Body of pancreas (tissue), 4 donors: ENCODE results near the gene LGALS4. TPM values are rescaled to one million over a fixed set of nuclear protein-coding genes. Genes with fewer than 3 reads are reported as not detected.
A peak's percentile ranks its signal among the peaks of the same experiment; 100 is the strongest.

ENCODE experiments used
- ATAC-seq: fragments of 150-250 bp; one replicate; pipeline ENCODE4 v1.9.1; 2016
- DNase-seq, 4 donors: peaks; one replicate each; pipeline ENCODE4 v3.0.0-alpha.2; 2019
- H3K27ac ChIP-seq, 4 donors: fragments of 200-600 bp; sonication (generic); 1 replicate in 3 of 4; 2 replicates in 1 of 4; pipeline versions ENCODE4 v1.5.1 to v1.6.1; 2016 to 2019; ENCODE audit warnings: mild to moderate bottlenecking in 1 of 4, mixed read lengths in 1 of 4, moderate library complexity in 1 of 4
- H3K27me3 ChIP-seq, 2 donors: fragments of 200-600 bp; sonication (generic); one replicate each; pipeline ENCODE4 v1.6.0; 2016; ENCODE audit warnings: mild to moderate bottlenecking in 1 of 2
- H3K36me3 ChIP-seq, 2 donors: fragments of 200-600 bp; sonication (generic); replicated peaks in 1 of 2; 2 replicates each; pipeline ENCODE4 v1.5.1; 2016; ENCODE audit warnings: low read depth in 2 of 2; ENCODE audit not compliant: insufficient read depth in 1 of 2
- H3K4me1 ChIP-seq: fragments of 200-600 bp; sonication (generic); one replicate; pipeline ENCODE4 v1.6.0; 2016
- H3K4me3 ChIP-seq, 2 donors: fragments of 200-600 bp; sonication (generic); 1 replicate in 1 of 2; 2 replicates in 1 of 2; pipeline ENCODE4 v1.5.1; 2016 to 2019
- H3K9me3 ChIP-seq, 3 donors: fragments of 200-600 bp; sonication (generic); 1 replicate in 2 of 3; 2 replicates in 1 of 3; pipeline ENCODE4 v1.5.1; 2016
- CTCF ChIP-seq, 7 experiments: fragments of 450-650 bp in 4 of 7; fragments of 200-600 bp in 3 of 7; sonication (generic) in 3 of 7; IDR thresholded peaks; one replicate each; pipeline ENCODE4 v1.5.1; 2016 to 2019; ENCODE audit warnings: antibody characterized with exemption in 7 of 7
- POLR2A ChIP-seq, 3 donors: fragments of 450-650 bp; IDR thresholded peaks; one replicate each; pipeline ENCODE4 v1.6.1; 2016; ENCODE audit warnings: antibody characterized with exemption in 3 of 3, mild to moderate bottlenecking in 2 of 3
- WGBS, 2 donors: methylation state at CpG; one replicate each; pipeline ENCODE4 v1.1.5; 2017; 5-methylcytosine and 5-hydroxymethylcytosine counted together
- intact Hi-C: fragments of 100-400 bp; cut with DNase I; formaldehyde crosslinking; loops from one replicate; pipeline ENCODE4 v1.15.1; 2023
- total RNA-seq, 2 donors: library from RNA; depleted of rRNA; stranded (reverse); fragments of >200 nt; gene quantifications; one replicate each; pipeline ENCODE4 v1.1.0, GENCODE V29; 2016

The LGALS4 gene
- total RNA-seq, 2 donors from 2014 or later: 54.1 to 153 TPM

GRCh38 chr19:38850436-38850975, 37.8 kb upstream of the LGALS4 start:
- Histone ChIP-seq H3K4me1 (peaks cover 46% of the 10 kb centered on the region), H3K27me3 (no peaks in the 10 kb centered on the region), H3K27ac (peak overlapping the region; percentile 95 to 100 (median 98)), H3K4me3 (peak overlapping the region in 1 of 2 donors; percentile 18), H3K9me3 (no peaks in the 10 kb centered on the region), H3K36me3 (peaks cover 10 to 15% of the 10 kb centered on the region in 2 donors)
- intact Hi-C loops: no loop called here
- ATAC-seq (peak; percentile 82), DNase-seq (peak in 1 of 4 donors; percentile 100)
- WGBS, 2 donors: 0% methylated on average over 8 to 26 of the region's 26 CpGs
- TF ChIP-seq CTCF (IDR thresholded peaks at IDR 0.05) (peak in 5 of 7 experiments; percentile 6 to 51 (median 46)), POLR2A (IDR thresholded peaks at IDR 0.05) (peak; percentile 11 to 88 (median 80))

DNA sequence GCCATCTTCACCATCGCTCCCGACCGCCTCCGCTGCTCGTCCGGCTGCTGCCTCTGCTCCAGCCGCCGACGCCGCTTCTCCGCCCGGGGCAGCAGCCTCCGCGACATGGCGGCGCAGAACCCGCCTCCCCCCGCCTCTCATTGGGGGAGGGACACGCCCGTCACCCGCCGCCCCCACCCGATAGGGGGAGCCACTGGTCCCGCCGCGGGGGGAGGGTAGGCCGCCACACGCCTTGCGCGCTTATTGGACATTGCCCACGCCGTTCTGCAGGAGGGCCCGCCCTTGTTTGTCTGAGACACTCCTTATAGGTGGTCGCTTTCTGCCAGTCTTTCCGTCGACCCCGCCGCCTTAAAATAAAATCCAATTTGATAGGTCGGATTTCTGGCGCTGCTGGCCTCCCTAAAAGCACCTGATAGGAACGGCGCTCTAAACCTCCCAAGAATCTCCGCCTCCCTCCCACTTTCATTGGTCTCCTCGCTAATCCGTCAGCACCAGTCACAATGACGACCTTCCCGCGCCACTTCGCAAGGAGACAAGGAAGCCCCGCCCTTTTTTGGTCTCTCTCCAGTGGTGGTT, 37.2 kb upstream of the LGALS4 start, which contains the start of gene HNRNPL:
TSS of gene HNRNPL (minus strand) at position 127 of the 576 bp plus-strand sequence. CDS start at position 107, 20 bp downstream.
- H3K27me3 ChIP-seq: no peaks in the 10 kb centered on the region
- WGBS, 2 donors: 0 to 1% methylated on average over 18 to 41 of the region's 50 CpGs
- H3K4me3 ChIP-seq: peak within 1 kb of the TSS; percentile 17 to 34
- intact Hi-C loops: no loop called here
- peak in 6 of 7 experiments; percentile 16 to 73 (median 40) for TF ChIP-seq CTCF (IDR thresholded peaks at IDR 0.05)
- TF ChIP-seq POLR2A (IDR thresholded peaks at IDR 0.05): peak; percentile 87 to 95 (median 93)
- H3K27ac ChIP-seq: peak within 1 kb of the TSS; percentile 100
- H3K36me3 ChIP-seq: peaks cover 10 to 20% of the 10 kb centered on the region in 2 donors
- no peaks in the 10 kb centered on the region for H3K9me3 ChIP-seq
- ATAC-seq (peak; percentile 74), DNase-seq (peak in 3 of 4 donors; percentile 100)
- H3K4me1 ChIP-seq: peaks cover 46% of the 10 kb centered on the region

- Histone ChIP-seq H3K27me3 (no peaks in the 10 kb centered on the region), H3K4me3 (peak overlapping the region; percentile 17 to 34), H3K27ac (peak overlapping the region; percentile 99 to 100 (median 100)), H3K4me1 (peaks cover 51% of the 10 kb centered on the region), H3K9me3 (no peaks in the 10 kb centered on the region), H3K36me3 (peaks cover 10 to 25% of the 10 kb centered on the region in 2 donors)
- ATAC-seq (peak; percentile 52), DNase-seq (peak; percentile 97 to 98 (median 97))
- TF ChIP-seq POLR2A (IDR thresholded peaks at IDR 0.05) (no peak), CTCF (IDR thresholded peaks at IDR 0.05) (peak in 2 of 7 experiments; percentile 14 to 16)
- WGBS, 2 donors: 1% methylated on average over 50 of the region's 76 CpGs; no CpG with 5 or more reads in 1 of the 2 donors
- intact Hi-C loops: no loop called here
Observed at GRCh38 chr19:38849147-38849859, 36.6 kb upstream of the LGALS4 start.

DNA sequence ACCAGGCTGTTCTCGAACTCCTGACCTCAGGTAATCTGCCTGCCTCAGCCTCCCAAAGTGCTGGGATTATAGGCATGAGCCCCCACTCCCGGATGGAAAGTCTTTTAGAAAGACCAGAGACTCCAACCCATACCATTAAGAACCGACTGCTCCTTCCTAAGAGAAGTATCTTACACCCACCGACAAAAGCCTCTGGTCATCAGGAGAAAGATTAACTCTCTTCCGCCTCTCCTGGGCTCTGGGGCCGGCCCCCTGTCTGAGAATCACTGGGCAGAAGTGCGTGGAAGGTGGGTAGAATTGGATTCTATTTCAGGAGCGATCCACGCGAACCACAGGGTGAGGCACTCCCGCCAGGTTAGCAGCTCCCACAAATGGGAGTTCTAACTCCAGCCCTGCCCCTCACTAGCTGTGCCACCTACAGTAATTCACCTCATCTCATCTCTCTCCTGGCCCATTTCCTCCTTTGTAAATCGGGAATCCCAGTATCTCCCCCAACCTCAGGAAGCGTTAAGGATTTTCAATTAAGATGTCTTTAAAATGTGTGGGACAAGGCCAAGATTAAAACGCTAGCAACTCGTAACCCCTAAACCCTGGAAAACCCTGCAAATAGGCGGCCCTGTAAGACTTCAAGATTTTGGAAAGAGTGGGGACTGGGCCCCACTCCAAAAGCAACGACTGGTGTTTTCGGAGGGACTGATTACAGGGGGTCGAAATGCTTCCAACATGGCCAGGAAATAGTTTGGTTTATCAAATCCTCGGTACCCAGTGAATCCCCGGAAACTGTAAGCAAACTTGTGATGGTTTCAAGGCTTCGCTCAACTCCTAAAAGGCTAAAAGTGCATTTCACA, 35.8 kb upstream of the LGALS4 start:
- Histone ChIP-seq H3K4me1 (peaks cover 51% of the 10 kb centered on the region), H3K27ac (peak overlapping the region; percentile 99 to 100 (median 100)), H3K27me3 (no peaks in the 10 kb centered on the region), H3K9me3 (no peaks in the 10 kb centered on the region), H3K36me3 (peaks cover 11 to 33% of the 10 kb centered on the region in 2 donors), H3K4me3 (no peak overlapping the region)
- DNase-seq: no peak
- WGBS, 2 donors: 9 to 11% methylated on average over 20 to 22 of the region's 22 CpGs
- intact Hi-C loops: no loop called here
- ATAC-seq: no peak
- TF ChIP-seq POLR2A (IDR thresholded peaks at IDR 0.05): no peak
- TF ChIP-seq CTCF (IDR thresholded peaks at IDR 0.05): no peak
